ENCODE measurements around the gene PWWP2B.
A peak's percentile ranks its signal among the peaks of the same experiment; 100 is the strongest.

The PWWP2B gene

GRCh38 chr10:132464256-132465192, 67.5 kb downstream of the PWWP2B start:
- H3K4me3 ChIP-seq (ENCODE audit: low read length), result no peak overlapping the region
- TF ChIP-seq, protein P1, sequence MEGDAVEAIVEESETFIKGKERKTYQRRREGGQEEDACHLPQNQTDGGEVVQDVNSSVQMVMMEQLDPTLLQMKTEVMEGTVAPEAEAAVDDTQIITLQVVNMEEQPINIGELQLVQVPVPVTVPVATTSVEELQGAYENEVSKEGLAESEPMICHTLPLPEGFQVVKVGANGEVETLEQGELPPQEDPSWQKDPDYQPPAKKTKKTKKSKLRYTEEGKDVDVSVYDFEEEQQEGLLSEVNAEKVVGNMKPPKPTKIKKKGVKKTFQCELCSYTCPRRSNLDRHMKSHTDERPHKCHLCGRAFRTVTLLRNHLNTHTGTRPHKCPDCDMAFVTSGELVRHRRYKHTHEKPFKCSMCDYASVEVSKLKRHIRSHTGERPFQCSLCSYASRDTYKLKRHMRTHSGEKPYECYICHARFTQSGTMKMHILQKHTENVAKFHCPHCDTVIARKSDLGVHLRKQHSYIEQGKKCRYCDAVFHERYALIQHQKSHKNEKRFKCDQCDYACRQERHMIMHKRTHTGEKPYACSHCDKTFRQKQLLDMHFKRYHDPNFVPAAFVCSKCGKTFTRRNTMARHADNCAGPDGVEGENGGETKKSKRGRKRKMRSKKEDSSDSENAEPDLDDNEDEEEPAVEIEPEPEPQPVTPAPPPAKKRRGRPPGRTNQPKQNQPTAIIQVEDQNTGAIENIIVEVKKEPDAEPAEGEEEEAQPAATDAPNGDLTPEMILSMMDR (conservative IDR thresholded peaks at IDR 0.05; ENCODE audit: low read depth, low read length), result no peak

DNA sequence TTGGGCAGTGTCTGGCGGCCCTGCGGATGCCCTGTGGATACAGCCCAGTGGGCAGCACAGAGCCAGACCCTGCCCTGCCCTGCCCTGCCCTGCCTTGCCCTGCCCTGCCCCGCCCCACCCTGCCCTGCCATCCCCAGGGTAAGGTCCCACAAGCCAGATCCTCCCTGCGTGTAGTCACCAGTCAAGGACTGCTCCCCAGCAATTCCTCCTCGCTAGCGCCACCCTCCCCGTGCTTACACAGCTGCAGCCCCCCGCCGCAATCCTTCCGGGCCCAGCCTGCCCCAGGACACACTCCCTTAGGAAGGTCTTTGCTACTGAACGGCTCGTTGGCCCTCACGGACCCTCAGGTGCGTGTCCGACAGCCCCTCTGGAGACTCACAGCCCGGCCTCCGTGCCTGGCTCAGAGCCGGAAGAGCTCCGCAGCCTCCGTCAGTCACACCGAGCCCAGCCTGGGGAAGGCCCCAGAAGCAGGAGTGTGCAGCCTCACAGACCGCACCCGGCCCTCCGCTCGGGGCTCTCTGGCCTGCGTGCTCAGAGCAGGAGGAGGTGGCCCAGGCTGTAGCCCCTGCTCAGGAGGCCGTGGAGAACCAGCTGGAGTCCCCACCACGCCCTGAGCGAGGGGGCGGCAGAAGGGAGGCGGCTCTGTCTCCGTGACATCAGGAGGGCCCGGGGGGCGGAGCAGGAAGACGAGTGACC, 68.3 kb downstream of the PWWP2B start:
- no peak for DNase-seq (ENCODE audit: low read depth)
- TF ChIP-seq, protein P1 (conservative IDR thresholded peaks at IDR 0.05; ENCODE audit: low read depth, low read length), result no peak
- H3K4me3 ChIP-seq (ENCODE audit: low read length), result no peak overlapping the region

More at GRCh38 chr10:132464256-132465192, 67.5 kb downstream of the PWWP2B start:
- DNase-seq (ENCODE audit: low read depth), result peak; percentile 37

DNA sequence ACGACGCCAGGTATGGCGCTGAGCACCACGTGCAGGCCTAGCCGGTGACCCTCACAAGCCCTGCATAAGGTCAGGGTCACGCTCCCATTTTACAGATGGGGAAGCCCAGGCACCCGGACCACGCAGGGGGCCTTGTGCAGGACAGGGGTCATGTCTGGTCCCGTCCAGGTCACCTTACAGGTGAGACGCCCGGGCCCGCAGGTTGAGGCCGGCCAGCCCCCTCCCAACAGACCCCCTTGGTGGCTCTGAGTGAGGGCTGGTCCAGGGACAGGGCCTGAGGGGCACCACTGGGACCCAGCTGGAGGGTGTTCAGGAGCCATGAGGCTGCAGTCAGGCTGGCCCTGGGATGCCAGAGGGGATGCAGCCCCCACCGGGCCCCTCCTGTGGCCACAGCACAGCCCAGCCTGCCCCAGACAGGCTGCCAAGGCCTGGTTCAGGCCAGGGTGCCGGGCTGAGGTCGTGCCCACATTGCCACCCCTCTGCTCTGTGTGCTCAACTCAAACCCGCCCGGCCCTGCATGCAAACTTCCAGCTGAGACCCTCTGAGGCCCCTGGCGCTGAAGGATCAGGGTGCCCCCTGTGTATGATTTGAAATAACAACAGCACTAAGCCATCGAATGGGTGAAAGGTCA, 69.0 kb downstream of the PWWP2B start:
- TF ChIP-seq, protein P1 (conservative IDR thresholded peaks at IDR 0.05; ENCODE audit: low read depth, low read length), result no peak
- DNase-seq (ENCODE audit: low read depth), result no peak
- H3K4me3 ChIP-seq (ENCODE audit: low read length), result no peak overlapping the region

DNA sequence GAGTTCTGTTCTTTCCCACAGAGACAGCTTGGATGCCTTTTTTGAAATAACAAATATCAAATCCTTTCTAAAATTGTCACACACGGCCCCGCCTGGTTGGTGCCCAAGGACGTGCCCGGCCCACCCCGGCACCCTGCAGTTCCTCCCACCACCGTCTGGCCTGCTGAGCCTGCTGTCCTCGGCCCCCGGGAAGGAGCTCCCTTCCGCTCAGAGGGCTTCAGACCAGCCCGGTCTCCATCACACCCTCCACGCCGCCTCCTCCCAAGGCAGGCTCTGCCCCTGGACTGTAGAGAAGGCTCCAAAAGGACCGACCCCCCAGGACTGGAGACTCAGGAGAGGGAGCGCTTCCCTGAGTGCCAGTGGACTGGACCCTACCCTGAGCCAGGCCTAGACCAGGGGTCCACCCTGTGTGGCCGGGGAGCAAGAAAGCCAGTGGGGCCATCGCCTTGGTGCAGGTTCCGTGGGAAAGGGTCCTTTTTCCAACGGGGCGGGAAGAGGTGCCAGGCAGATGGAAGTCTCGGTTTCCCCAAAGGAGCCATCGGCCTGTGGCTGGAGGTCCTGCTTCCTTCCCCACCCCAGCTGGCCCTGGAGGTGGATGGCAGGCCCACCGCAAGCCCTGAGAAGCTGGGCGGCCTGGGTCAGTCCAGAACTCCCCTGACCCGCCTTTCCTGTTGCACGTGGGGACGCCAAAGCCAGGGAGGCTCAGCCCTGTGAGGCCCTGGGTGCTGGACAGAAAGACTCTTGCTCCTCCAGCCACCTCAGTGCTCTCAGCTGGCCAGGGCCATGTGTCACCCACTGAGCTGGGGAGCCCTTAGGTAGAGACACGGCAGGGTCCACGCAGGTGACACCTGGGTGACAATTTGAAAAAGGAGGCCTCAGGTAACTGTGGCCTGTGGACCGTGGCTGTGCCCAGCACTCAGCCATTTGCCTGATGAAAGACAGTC, 69.8 kb downstream of the PWWP2B start:
- H3K4me3 ChIP-seq (ENCODE audit: low read length), result no peak overlapping the region
- DNase-seq (ENCODE audit: low read depth), result no peak
- TF ChIP-seq, protein P1 (conservative IDR thresholded peaks at IDR 0.05; ENCODE audit: low read depth, low read length), result no peak
